ENCODE data around the gene MBD2.

GRCh38 chr18:54218299-54218698 is 6.2 kb downstream of the MBD2 start:
- TF ChIP-seq, protein P1, sequence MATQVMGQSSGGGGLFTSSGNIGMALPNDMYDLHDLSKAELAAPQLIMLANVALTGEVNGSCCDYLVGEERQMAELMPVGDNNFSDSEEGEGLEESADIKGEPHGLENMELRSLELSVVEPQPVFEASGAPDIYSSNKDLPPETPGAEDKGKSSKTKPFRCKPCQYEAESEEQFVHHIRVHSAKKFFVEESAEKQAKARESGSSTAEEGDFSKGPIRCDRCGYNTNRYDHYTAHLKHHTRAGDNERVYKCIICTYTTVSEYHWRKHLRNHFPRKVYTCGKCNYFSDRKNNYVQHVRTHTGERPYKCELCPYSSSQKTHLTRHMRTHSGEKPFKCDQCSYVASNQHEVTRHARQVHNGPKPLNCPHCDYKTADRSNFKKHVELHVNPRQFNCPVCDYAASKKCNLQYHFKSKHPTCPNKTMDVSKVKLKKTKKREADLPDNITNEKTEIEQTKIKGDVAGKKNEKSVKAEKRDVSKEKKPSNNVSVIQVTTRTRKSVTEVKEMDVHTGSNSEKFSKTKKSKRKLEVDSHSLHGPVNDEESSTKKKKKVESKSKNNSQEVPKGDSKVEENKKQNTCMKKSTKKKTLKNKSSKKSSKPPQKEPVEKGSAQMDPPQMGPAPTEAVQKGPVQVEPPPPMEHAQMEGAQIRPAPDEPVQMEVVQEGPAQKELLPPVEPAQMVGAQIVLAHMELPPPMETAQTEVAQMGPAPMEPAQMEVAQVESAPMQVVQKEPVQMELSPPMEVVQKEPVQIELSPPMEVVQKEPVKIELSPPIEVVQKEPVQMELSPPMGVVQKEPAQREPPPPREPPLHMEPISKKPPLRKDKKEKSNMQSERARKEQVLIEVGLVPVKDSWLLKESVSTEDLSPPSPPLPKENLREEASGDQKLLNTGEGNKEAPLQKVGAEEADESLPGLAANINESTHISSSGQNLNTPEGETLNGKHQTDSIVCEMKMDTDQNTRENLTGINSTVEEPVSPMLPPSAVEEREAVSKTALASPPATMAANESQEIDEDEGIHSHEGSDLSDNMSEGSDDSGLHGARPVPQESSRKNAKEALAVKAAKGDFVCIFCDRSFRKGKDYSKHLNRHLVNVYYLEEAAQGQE (IDR thresholded peaks at IDR 0.05; ENCODE audit: low read depth) = no peak
- TF ChIP-seq EP300 (IDR thresholded peaks at IDR 0.05; ENCODE audit: borderline replicate concordance) (no peak), CEBPB (IDR thresholded peaks at IDR 0.05) (no peak), RAD21 (IDR thresholded peaks at IDR 0.05; ENCODE audit: low read depth) (no peak), TEAD4 (IDR thresholded peaks at IDR 0.05) (no peak), TAF1 (IDR thresholded peaks at IDR 0.05; ENCODE audit: low read depth) (no peak), CREB1 (IDR thresholded peaks at IDR 0.05; ENCODE audit: low read depth) (no peak), EGR1 (IDR thresholded peaks at IDR 0.05) (no peak), MAX (IDR thresholded peaks at IDR 0.05) (no peak), FOXM1 (IDR thresholded peaks at IDR 0.05; ENCODE audit: borderline replicate concordance, low read depth) (no peak), USF1 (IDR thresholded peaks at IDR 0.05) (no peak), YY1 (IDR thresholded peaks at IDR 0.05; ENCODE audit: low read depth) (no peak), TCF12 (IDR thresholded peaks at IDR 0.05; ENCODE audit: low read depth) (no peak)

Measured in Ishikawa (cell line).